Measurements from ENCODE around the gene PPP2R2B. TPM values are rescaled to one million over a fixed set of nuclear protein-coding genes. Genes with fewer than 3 reads are reported as not detected.

The PPP2R2B gene
- total RNA-seq, 1 experiment from 2014 or later = not detected

DNA sequence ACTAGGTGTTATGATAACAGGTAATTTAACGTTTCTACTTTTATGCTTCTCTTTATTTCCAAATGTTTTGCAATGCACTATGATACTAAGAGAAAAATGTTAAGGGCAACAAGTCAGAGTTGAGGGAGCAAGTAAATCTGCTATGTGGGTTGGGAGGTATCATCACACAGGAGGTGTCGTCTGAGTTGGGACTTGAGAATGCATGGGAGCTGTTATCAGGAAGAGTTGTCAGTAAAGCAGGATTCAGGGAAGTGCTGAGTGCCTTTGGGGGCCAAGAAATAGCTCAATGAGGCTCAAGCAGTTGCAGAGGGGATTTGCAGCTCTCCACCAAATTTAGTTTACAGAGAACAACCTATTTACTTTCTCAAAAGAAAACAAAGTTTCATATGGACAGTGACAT lies 108.0 kb downstream of the PPP2R2B start:
- RAD21 ChIA-PET (ENCODE audit: low non-redundant PET in 1 of 2, low total read pairs in 2 of 2, uncharacterized antibody in 2 of 2, unreplicated experiment in 2 of 2) = no interaction called here
- Histone ChIP-seq H3K4me3 (replicated peaks in 1 of 2; ENCODE audit: low read depth in 1 of 2, low read length in 2 of 2) (no peak overlapping the region), H3K9me2 (ENCODE audit: insufficient read depth) (no peaks in the 10 kb centered on the region), H3K79me2 (ENCODE audit: insufficient read depth, low read length) (no peaks in the 10 kb centered on the region), H3K9me3 (ENCODE audit: control insufficient read depth in 1 of 2, insufficient read depth in 1 of 2, low read depth in 1 of 2, low read length in 2 of 2) (no peaks in the 10 kb centered on the region), H3K36me3 (ENCODE audit: control insufficient read depth in 1 of 2, insufficient read depth in 2 of 2, low read length in 2 of 2) (no peaks in the 10 kb centered on the region), H3K9ac (ENCODE audit: low read length) (no peak overlapping the region), H3K27me3 (ENCODE audit: insufficient read depth, low read length) (no peaks in the 10 kb centered on the region; the same call in 1 of the 2 replicates), H2AFZ (ENCODE audit: low read depth, low read length, poor library complexity, severe bottlenecking) (no peak overlapping the region), H3K4me2 (ENCODE audit: low read length) (no peak overlapping the region), H3K27ac (ENCODE audit: low read depth, low read length) (no peak overlapping the region), H3K4me1 (ENCODE audit: control insufficient read depth in 1 of 2, insufficient read depth in 2 of 2, low read length in 2 of 2) (no peaks in the 10 kb centered on the region), H4K20me1 (ENCODE audit: insufficient read depth) (no peaks in the 10 kb centered on the region)
- POLR2A ChIA-PET = no interaction called here
- TF ChIP-seq TCF7L2 (IDR thresholded peaks at IDR 0.05; ENCODE audit: borderline replicate concordance, extremely low read depth, insufficient read depth, insufficient read length) = no peak
- no peak for TF ChIP-seq EZH2phosphoT487 (IDR thresholded peaks at IDR 0.05; ENCODE audit: borderline replicate concordance)
- no peak for TF ChIP-seq MAX (IDR thresholded peaks at IDR 0.05)
- no peak for TF ChIP-seq CEBPB (IDR thresholded peaks at IDR 0.05; ENCODE audit: low read depth)
- TF ChIP-seq EZH2 (IDR thresholded peaks at IDR 0.05) = no peak
- TF ChIP-seq, protein P1, sequence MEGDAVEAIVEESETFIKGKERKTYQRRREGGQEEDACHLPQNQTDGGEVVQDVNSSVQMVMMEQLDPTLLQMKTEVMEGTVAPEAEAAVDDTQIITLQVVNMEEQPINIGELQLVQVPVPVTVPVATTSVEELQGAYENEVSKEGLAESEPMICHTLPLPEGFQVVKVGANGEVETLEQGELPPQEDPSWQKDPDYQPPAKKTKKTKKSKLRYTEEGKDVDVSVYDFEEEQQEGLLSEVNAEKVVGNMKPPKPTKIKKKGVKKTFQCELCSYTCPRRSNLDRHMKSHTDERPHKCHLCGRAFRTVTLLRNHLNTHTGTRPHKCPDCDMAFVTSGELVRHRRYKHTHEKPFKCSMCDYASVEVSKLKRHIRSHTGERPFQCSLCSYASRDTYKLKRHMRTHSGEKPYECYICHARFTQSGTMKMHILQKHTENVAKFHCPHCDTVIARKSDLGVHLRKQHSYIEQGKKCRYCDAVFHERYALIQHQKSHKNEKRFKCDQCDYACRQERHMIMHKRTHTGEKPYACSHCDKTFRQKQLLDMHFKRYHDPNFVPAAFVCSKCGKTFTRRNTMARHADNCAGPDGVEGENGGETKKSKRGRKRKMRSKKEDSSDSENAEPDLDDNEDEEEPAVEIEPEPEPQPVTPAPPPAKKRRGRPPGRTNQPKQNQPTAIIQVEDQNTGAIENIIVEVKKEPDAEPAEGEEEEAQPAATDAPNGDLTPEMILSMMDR (IDR thresholded peaks at IDR 0.05 in 2 of 3, conservative IDR thresholded peaks at IDR 0.05 in 1 of 3; ENCODE audit: borderline replicate concordance in 1 of 3, insufficient read depth in 1 of 3, low read depth in 2 of 3, low read length in 2 of 3) = no peak
- TF ChIP-seq POLR2AphosphoS5 (IDR thresholded peaks at IDR 0.05; ENCODE audit: low read depth, low read length) = no peak
- TF ChIP-seq SP1 (IDR thresholded peaks at IDR 0.05; ENCODE audit: low read depth) = no peak
- no peak for TF ChIP-seq CBX3 (IDR thresholded peaks at IDR 0.05; ENCODE audit: low read depth)
- no peak for TF ChIP-seq ZFX (IDR thresholded peaks at IDR 0.05)
- no peak for TF ChIP-seq ZNF274 (IDR thresholded peaks at IDR 0.05; ENCODE audit: low read depth, low read length)
- TF ChIP-seq, protein P2, sequence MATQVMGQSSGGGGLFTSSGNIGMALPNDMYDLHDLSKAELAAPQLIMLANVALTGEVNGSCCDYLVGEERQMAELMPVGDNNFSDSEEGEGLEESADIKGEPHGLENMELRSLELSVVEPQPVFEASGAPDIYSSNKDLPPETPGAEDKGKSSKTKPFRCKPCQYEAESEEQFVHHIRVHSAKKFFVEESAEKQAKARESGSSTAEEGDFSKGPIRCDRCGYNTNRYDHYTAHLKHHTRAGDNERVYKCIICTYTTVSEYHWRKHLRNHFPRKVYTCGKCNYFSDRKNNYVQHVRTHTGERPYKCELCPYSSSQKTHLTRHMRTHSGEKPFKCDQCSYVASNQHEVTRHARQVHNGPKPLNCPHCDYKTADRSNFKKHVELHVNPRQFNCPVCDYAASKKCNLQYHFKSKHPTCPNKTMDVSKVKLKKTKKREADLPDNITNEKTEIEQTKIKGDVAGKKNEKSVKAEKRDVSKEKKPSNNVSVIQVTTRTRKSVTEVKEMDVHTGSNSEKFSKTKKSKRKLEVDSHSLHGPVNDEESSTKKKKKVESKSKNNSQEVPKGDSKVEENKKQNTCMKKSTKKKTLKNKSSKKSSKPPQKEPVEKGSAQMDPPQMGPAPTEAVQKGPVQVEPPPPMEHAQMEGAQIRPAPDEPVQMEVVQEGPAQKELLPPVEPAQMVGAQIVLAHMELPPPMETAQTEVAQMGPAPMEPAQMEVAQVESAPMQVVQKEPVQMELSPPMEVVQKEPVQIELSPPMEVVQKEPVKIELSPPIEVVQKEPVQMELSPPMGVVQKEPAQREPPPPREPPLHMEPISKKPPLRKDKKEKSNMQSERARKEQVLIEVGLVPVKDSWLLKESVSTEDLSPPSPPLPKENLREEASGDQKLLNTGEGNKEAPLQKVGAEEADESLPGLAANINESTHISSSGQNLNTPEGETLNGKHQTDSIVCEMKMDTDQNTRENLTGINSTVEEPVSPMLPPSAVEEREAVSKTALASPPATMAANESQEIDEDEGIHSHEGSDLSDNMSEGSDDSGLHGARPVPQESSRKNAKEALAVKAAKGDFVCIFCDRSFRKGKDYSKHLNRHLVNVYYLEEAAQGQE (IDR thresholded peaks at IDR 0.05; ENCODE audit: low read depth) = no peak
- no peak for TF ChIP-seq FOSL1 (IDR thresholded peaks at IDR 0.05; ENCODE audit: low read depth)
- no peak for TF ChIP-seq JUND (IDR thresholded peaks at IDR 0.05)
- TF ChIP-seq SIN3A (IDR thresholded peaks at IDR 0.05; ENCODE audit: low read depth) = no peak
- no peak for DNase-seq (ENCODE audit: low read depth, low spot score)
- ATAC-seq = no peak
- CTCF ChIA-PET = no interaction called here
- BruUV-seq (replicated peaks) = no TSS peak
- intact Hi-C loops (cut with micrococcal nuclease) = no loop called here
